Ectodermal cell (in vitro differentiated cells): ENCODE measurements around the gene GJA3. TPM values are rescaled to one million over a fixed set of nuclear protein-coding genes. Genes with fewer than 3 reads are reported as not detected.

Source experiments
- H3K27ac ChIP-seq: 2 replicates; pipeline ENCODE4 v1.7.0; 2013; ENCODE audit warnings: mild to moderate bottlenecking, low read depth, low read length; ENCODE audit not compliant: insufficient read depth, poor library complexity, severe bottlenecking
- H3K27me3 ChIP-seq: 2 replicates; pipeline ENCODE4 v1.7.0; 2013; ENCODE audit warnings: mild to moderate bottlenecking, low read length; ENCODE audit not compliant: insufficient read depth, control insufficient read depth, poor library complexity, severe bottlenecking
- H3K36me3 ChIP-seq: one replicate; pipeline ENCODE4 v1.7.0; 2013; ENCODE audit warnings: low read length; ENCODE audit not compliant: control insufficient read depth, insufficient read depth
- H3K4me1 ChIP-seq: one replicate; pipeline ENCODE4 v1.7.0; 2013; ENCODE audit warnings: low read length; ENCODE audit not compliant: control insufficient read depth, insufficient read depth
- H3K4me3 ChIP-seq: 2 replicates; pipeline ENCODE4 v1.7.0; 2013; ENCODE audit warnings: low read depth, low read length, control low read depth; ENCODE audit not compliant: insufficient read depth
- H3K9me3 ChIP-seq: 2 replicates; pipeline ENCODE4 v1.7.0; 2013; ENCODE audit warnings: mild to moderate bottlenecking, low read length, moderate library complexity; ENCODE audit not compliant: control insufficient read depth
- WGBS, 2 experiments: methylation state at CpG; one replicate each; pipeline ENCODE4 v1.1.7; 2013; ENCODE audit warnings: missing lambda C conversion rate in 2 of 2; 5-methylcytosine and 5-hydroxymethylcytosine counted together
- polyA plus RNA-seq, 4 experiments: library from polyadenylated mRNA; stranded (reverse); fragments of 50-300 nt; gene quantifications; one replicate each; pipeline ENCODE4 v1.2.3, GENCODE V29; 2013

The GJA3 gene
- 0.26 TPM for polyA plus RNA-seq (2013, experiment 1 of 4)
- polyA plus RNA-seq (2013, experiment 2 of 4): 0.21 TPM
- 0.16 TPM for polyA plus RNA-seq (2013, experiment 3 of 4)
- polyA plus RNA-seq (2013, experiment 4 of 4): 0.20 TPM

GRCh38 chr13:20160306-20161274, at the start of gene GJA3:
Gene GJA3 (minus strand): TSS chr13:20161052. CDS start chr13:20143288, 17,764 bp downstream.
- WGBS, 2 experiments: 0 to 1% methylated on average over 93 of the region's 93 CpGs
- H3K9me3 ChIP-seq: no peaks in the 10 kb centered on the region
- H3K4me1 ChIP-seq: peaks cover 5% of the 10 kb centered on the region
- peak within 1 kb of the TSS; percentile 38 for H3K4me3 ChIP-seq
- H3K27ac ChIP-seq: no peak within 1 kb of the TSS
- H3K27me3 ChIP-seq: peaks cover 65% of the 10 kb centered on the region
- H3K36me3 ChIP-seq: no peaks in the 10 kb centered on the region

- WGBS, 2 experiments: 70 to 74% methylated on average over 1 of the region's 1 CpG
- no peak overlapping the region for H3K27ac ChIP-seq
- no peaks in the 10 kb centered on the region for H3K27me3 ChIP-seq
- no peaks in the 10 kb centered on the region for H3K4me1 ChIP-seq
- no peak overlapping the region for H3K4me3 ChIP-seq
- H3K9me3 ChIP-seq: no peaks in the 10 kb centered on the region
- H3K36me3 ChIP-seq: no peaks in the 10 kb centered on the region
Observed at GRCh38 chr13:20209948-20210347, 49.1 kb upstream of the GJA3 start.

- Histone ChIP-seq H3K27ac (no peak overlapping the region), H3K4me3 (no peak overlapping the region), H3K9me3 (peaks cover 3% of the 10 kb centered on the region), H3K4me1 (no peaks in the 10 kb centered on the region), H3K36me3 (no peaks in the 10 kb centered on the region), H3K27me3 (no peaks in the 10 kb centered on the region)
- WGBS, 2 experiments: 89% methylated on average over 16 of the region's 16 CpGs
Observed at GRCh38 chr13:20206698-20207235, 45.9 kb upstream of the GJA3 start.

- Histone ChIP-seq H3K9me3 (peaks cover 3% of the 10 kb centered on the region), H3K27me3 (no peaks in the 10 kb centered on the region), H3K4me3 (no peak overlapping the region), H3K27ac (no peak overlapping the region), H3K36me3 (no peaks in the 10 kb centered on the region), H3K4me1 (no peaks in the 10 kb centered on the region)
- 89 to 91% methylated on average over 11 of the region's 11 CpGs for WGBS, 2 experiments
Observed at GRCh38 chr13:20206065-20206697, 45.3 kb upstream of the GJA3 start.

- H3K4me3 ChIP-seq: no peak overlapping the region
- 86 to 90% methylated on average over 1 of the region's 1 CpG for WGBS, 2 experiments
- H3K4me1 ChIP-seq: peaks cover 2% of the 10 kb centered on the region
- H3K9me3 ChIP-seq: peaks cover 3% of the 10 kb centered on the region
- no peak overlapping the region for H3K27ac ChIP-seq
- H3K36me3 ChIP-seq: no peaks in the 10 kb centered on the region
- H3K27me3 ChIP-seq: peaks cover 35% of the 10 kb centered on the region
Observed at GRCh38 chr13:20198781-20199180, 37.9 kb upstream of the GJA3 start.

- 17 to 23% methylated on average over 4 of the region's 5 CpGs for WGBS, 2 experiments
- no peaks in the 10 kb centered on the region for H3K9me3 ChIP-seq
Observed at GRCh38 chr13:20197361-20197834, 36.5 kb upstream of the GJA3 start.

GRCh38 chr13:20195801-20196200, 34.9 kb upstream of the GJA3 start:
- H3K27ac ChIP-seq: no peak overlapping the region
- H3K4me1 ChIP-seq: peaks cover 14% of the 10 kb centered on the region
- H3K27me3 ChIP-seq: peaks cover 64% of the 10 kb centered on the region
- no peaks in the 10 kb centered on the region for H3K9me3 ChIP-seq
- WGBS, 2 experiments: 85 to 89% methylated on average over 8 of the region's 8 CpGs
- H3K4me3 ChIP-seq: no peak overlapping the region
- H3K36me3 ChIP-seq: no peaks in the 10 kb centered on the region

More at GRCh38 chr13:20197361-20197834, 36.5 kb upstream of the GJA3 start:
- Histone ChIP-seq H3K27me3 (peaks cover 48% of the 10 kb centered on the region), H3K36me3 (no peaks in the 10 kb centered on the region), H3K4me3 (no peak overlapping the region), H3K27ac (no peak overlapping the region), H3K4me1 (peaks cover 10% of the 10 kb centered on the region)

- Histone ChIP-seq H3K36me3 (no peaks in the 10 kb centered on the region), H3K9me3 (no peaks in the 10 kb centered on the region), H3K4me3 (no peak overlapping the region), H3K27me3 (peaks cover 82% of the 10 kb centered on the region), H3K27ac (no peak overlapping the region), H3K4me1 (peaks cover 14% of the 10 kb centered on the region)
- 15% methylated on average over 27 of the region's 27 CpGs for WGBS, 2 experiments
Observed at GRCh38 chr13:20193907-20194631, 33.2 kb upstream of the GJA3 start.

GRCh38 chr13:20193162-20193906, 32.5 kb upstream of the GJA3 start:
- peaks cover 83% of the 10 kb centered on the region for H3K27me3 ChIP-seq
- no peak overlapping the region for H3K27ac ChIP-seq
- no peaks in the 10 kb centered on the region for H3K36me3 ChIP-seq
- peak overlapping the region; percentile 40 for H3K4me3 ChIP-seq
- H3K4me1 ChIP-seq: peaks cover 14% of the 10 kb centered on the region
- H3K9me3 ChIP-seq: no peaks in the 10 kb centered on the region
- 1 to 2% methylated on average over 53 of the region's 53 CpGs for WGBS, 2 experiments
